HL-60 (cell line): Measurements from ENCODE around the gene SNTB2.
"Not testable (repeated sequence)": the region's sequence is repeated elsewhere in the genome, so short reads cannot be mapped to it uniquely, and the experiment has no call there.

Source experiments
- DNase-seq, 2 experiments: peaks; one replicate each; pipeline ENCODE4 v3.0.0-alpha.2; 2010 to 2020; ENCODE audit warnings: low read depth in 1 of 2, low spot score in 1 of 2
- H3K27ac ChIP-seq: fragments of 250-450 bp; sonication (Bioruptor Pico); replicated peaks from 2 replicates; pipeline ENCODE4 v1.5.1; 2020; ENCODE audit warnings: mild to moderate bottlenecking, moderate library complexity
- H3K27me3 ChIP-seq: fragments of 250-450 bp; sonication (Bioruptor Pico); 2 replicates; pipeline ENCODE4 v1.5.1; 2021; ENCODE audit warnings: mild to moderate bottlenecking, moderate library complexity; ENCODE audit not compliant: insufficient read depth, poor library complexity, severe bottlenecking
- H3K4me3 ChIP-seq: replicated peaks from 2 replicates; pipeline ENCODE4 v1.5.1; 2011; ENCODE audit warnings: mild to moderate bottlenecking, control low read depth, low read length; ENCODE audit not compliant: insufficient read depth
- GABPA ChIP-seq: IDR thresholded peaks from 2 replicates; pipeline ENCODE4 v1.6.1; 2012; ENCODE audit warnings: low read depth
- POLR2AphosphoS5 ChIP-seq: IDR thresholded peaks from 2 replicates; pipeline ENCODE4 v1.6.1; 2012; ENCODE audit warnings: low read depth
- SPI1 ChIP-seq: IDR thresholded peaks from 2 replicates; pipeline ENCODE4 v1.6.1; 2012; ENCODE audit warnings: low read depth, mild to moderate bottlenecking, borderline replicate concordance
- TF ChIP-seq, protein P1 (sequence below): IDR thresholded peaks from 2 replicates; pipeline ENCODE4 v1.6.1; 2012; ENCODE audit warnings: low read depth; ENCODE audit not compliant: insufficient replicate concordance
- TF ChIP-seq, protein P2 (sequence below): IDR thresholded peaks from one replicate; pipeline ENCODE4 v1.5.1; 2011; ENCODE audit warnings: low read length, control low read depth, inconsistent platforms; ENCODE audit not compliant: insufficient read depth

Gene SNTB2

DNA sequence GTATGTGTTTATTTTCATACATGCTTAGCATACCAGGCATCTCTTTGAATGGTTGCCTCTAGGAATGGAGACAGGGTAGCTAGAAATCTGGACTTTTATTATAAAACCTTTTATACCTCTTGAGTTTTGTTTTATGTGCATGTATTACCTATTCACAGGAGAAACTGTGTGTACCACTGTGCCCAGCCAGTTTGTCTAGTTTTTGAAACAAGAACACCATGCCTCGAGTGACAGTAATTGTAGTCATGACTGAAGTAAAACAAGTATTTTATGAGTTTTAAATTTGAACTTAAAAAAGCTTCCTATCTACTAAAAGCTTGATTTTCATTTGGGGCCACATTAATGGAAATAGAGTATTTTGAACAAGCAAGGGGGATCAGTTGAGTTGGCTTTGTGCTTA, 57.4 kb downstream of the SNTB2 start:
- Histone ChIP-seq H3K27me3 (no peaks in the 10 kb centered on the region), H3K27ac (no peak overlapping the region), H3K4me3 (no peak overlapping the region)
- TF ChIP-seq POLR2AphosphoS5: no peak
- TF ChIP-seq, protein P1, sequence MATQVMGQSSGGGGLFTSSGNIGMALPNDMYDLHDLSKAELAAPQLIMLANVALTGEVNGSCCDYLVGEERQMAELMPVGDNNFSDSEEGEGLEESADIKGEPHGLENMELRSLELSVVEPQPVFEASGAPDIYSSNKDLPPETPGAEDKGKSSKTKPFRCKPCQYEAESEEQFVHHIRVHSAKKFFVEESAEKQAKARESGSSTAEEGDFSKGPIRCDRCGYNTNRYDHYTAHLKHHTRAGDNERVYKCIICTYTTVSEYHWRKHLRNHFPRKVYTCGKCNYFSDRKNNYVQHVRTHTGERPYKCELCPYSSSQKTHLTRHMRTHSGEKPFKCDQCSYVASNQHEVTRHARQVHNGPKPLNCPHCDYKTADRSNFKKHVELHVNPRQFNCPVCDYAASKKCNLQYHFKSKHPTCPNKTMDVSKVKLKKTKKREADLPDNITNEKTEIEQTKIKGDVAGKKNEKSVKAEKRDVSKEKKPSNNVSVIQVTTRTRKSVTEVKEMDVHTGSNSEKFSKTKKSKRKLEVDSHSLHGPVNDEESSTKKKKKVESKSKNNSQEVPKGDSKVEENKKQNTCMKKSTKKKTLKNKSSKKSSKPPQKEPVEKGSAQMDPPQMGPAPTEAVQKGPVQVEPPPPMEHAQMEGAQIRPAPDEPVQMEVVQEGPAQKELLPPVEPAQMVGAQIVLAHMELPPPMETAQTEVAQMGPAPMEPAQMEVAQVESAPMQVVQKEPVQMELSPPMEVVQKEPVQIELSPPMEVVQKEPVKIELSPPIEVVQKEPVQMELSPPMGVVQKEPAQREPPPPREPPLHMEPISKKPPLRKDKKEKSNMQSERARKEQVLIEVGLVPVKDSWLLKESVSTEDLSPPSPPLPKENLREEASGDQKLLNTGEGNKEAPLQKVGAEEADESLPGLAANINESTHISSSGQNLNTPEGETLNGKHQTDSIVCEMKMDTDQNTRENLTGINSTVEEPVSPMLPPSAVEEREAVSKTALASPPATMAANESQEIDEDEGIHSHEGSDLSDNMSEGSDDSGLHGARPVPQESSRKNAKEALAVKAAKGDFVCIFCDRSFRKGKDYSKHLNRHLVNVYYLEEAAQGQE: no peak
- TF ChIP-seq, protein P2, sequence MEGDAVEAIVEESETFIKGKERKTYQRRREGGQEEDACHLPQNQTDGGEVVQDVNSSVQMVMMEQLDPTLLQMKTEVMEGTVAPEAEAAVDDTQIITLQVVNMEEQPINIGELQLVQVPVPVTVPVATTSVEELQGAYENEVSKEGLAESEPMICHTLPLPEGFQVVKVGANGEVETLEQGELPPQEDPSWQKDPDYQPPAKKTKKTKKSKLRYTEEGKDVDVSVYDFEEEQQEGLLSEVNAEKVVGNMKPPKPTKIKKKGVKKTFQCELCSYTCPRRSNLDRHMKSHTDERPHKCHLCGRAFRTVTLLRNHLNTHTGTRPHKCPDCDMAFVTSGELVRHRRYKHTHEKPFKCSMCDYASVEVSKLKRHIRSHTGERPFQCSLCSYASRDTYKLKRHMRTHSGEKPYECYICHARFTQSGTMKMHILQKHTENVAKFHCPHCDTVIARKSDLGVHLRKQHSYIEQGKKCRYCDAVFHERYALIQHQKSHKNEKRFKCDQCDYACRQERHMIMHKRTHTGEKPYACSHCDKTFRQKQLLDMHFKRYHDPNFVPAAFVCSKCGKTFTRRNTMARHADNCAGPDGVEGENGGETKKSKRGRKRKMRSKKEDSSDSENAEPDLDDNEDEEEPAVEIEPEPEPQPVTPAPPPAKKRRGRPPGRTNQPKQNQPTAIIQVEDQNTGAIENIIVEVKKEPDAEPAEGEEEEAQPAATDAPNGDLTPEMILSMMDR: no peak
- TF ChIP-seq SPI1: no peak
- no peak for TF ChIP-seq GABPA
- no peak for DNase-seq

DNA sequence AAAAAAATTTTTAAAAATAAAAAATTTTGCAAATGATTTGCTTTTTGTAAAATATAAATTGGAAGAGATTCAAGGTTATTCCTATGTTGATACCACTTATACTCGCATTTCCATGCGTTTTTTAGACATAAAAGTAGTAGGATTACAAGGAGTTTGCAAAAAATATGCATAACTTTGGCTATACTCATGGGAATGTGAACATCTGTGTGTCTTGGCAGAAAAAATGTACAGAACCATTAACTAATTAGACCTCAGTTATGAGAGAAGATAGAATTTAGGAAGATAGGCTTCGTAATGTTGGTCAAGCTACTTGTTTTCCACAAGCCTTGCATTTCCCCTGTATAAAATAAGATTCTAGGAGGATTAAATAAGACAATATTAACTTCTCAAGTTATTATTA, 63.1 kb downstream of the SNTB2 start:
- Histone ChIP-seq H3K27ac (no peak overlapping the region), H3K27me3 (no peaks in the 10 kb centered on the region), H3K4me3 (no peak overlapping the region)
- DNase-seq: no peak
- TF ChIP-seq, protein P1: no peak

DNA sequence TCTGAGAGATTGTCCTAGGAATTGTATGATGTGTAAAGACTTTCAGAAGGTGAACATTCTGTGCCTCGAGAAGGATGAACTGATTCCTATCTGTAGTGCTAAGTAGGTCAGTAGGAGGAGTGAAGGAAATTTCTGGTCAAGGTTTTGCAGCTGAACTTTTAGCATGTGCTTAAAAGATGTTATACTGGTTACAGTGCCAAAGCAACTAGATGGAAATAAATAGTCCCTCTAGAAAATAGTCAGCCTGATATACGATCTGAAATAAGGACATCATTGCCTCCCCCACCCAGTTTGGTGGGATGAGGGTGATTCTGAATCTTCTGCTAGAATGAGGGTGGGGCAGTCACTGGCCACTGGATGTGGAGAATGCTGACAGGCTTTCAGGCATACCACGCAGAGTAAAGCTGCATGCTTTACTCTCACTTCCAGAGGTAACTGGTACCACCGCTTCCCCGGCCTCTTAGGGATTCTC, 66.9 kb downstream of the SNTB2 start:
- Histone ChIP-seq H3K27me3 (no peaks in the 10 kb centered on the region), H3K27ac (no peak overlapping the region), H3K4me3 (no peak overlapping the region)
- DNase-seq: no peak
- TF ChIP-seq, protein P1: no peak
- no peak for TF ChIP-seq POLR2AphosphoS5
- TF ChIP-seq, protein P2: no peak
- no peak for TF ChIP-seq SPI1
- no peak for TF ChIP-seq GABPA

DNA sequence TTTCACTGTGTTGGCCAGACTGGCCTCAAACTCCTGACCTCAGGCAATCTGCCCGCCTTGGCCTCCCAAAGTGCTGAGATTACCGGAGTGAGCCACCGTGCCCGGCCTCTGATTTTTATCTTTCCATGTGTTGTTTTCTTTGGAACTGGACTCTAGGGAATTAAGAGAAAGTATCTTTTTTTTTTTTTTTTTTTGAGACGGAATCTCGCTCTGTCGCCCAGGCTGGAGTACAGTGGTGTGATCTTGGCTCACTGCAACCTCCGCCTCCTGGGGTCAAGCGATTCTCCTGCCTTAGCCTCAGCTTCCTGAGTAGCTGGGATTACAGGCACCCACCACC, 72.4 kb downstream of the SNTB2 start:
- not testable (repeated sequence) for H3K27me3 ChIP-seq, DNase-seq, H3K27ac ChIP-seq, H3K4me3 ChIP-seq
